NCI-H2029 (cell line): ENCODE data around the gene MYL12B.

ENCODE experiments used
- DNase-seq: peaks from one replicate; lab custom pipeline; 2025; lab: John Stamatoyannopoulos, UW

Gene MYL12B

GRCh38 chr18:3235846-3236245, 26.1 kb upstream of the MYL12B start:
- no peak for DNase-seq

DNA sequence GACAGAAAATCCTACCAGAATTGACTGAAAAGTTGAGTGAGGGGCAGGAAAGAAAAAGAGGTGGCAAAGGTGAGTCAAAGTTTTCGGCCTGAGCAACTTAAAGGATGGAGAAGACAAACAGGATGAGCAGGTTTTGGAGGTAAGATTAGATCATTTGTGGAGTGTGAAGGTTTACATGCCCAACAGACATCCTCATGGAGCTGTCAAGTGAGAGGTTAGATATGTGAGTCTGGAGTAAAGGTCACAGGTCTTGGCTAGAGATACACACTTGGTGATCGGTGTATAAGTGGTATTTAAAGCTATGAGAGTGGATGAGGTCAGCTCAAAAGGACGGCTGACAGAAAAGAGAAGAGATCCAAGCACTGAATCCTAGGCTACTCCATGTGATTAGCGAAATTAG, 25.5 kb upstream of the MYL12B start:
- no peak for DNase-seq

- DNase-seq: no peak
These were observed 23.2 kb upstream of the MYL12B start for GRCh38 chr18:3238742-3239141.

- DNase-seq: no peak
These were observed 16.8 kb upstream of the MYL12B start for GRCh38 chr18:3245185-3245564.

DNA sequence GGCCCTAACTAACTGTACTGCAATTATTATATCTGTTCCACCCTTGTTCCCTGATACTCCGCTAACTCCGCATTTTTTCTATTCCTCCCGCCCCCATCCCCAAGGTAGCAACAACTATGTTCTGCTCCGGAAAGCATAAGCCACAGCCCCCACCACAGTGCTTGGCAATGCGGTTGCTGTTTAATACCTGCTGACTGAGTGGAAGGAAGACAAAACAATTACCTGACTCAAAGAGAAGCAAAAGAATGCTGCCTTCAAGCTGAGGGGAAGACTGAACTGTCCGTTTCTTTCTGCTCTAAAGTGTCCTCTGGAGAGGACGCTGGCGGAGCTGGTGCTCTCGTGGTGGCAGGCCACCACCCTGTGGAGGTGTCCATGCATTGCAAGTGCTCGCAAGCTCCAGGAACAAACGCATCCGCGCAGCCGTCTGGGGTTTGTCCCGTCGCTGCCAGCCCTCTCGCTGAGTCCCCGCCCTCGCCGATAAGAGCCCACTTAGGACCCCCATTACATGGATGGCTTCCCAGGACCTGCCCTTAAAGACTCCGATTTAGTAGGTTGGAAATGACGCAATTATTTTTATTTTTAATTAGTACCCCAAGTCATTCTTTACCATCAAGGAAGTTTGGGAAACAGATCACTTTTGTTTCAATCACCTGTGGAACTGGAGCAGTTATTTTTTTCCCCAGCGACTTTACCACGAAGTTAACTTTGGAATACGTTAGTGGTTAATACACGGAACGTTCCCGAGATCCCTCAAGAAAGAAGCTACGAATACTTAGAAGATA, 15.9 kb upstream of the MYL12B start:
- peak; percentile 69 for DNase-seq

GRCh38 chr18:3246635-3247239, 15.2 kb upstream of the MYL12B start:
- no peak for DNase-seq

DNA sequence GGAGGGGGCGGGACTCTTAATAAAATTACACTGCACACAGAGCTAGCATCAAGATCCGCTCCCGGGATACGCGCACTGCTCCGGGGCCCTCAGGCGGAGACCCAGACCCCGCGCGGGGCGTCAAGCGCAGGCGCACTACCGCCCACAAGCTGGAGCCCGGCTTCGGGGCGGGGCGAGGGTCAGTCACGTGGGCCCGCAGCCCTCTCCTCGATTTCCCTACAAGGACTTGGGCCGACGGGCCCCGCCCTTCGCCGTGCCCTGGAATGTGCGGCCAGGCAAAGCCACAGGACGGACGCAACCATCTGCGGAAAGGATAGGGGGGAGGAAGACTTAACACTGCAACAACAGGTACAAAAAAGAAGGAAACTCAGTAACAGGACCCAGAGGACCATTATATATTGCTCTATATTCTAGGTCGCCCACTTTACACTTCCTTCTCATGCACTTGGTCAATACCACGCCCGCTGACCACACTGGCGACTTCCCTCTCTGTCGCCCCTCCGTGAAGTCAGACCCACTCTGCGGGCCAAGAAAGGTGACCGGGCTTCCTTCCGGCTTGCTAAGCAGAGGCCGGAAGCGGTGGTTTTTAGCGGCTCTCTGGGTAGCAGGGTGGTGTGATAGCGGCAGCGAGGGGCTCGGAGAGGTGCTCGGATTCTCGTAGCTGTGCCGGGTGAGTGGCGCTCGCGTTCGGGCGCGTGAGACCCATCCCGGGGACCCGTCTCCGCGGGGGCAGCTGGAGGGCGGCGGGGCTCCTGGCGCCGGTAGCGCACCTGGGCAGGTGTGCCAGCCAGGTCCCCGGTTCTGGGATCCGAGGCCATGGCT, 14.5 kb upstream of the MYL12B start, which contains the start of gene MYL12A:
Gene MYL12A (plus strand): TSS at position 562 of the 822 bp plus-strand sequence. CDS start 5,447 bp downstream, outside the sequence.
- peak; percentile 90 for DNase-seq

DNA sequence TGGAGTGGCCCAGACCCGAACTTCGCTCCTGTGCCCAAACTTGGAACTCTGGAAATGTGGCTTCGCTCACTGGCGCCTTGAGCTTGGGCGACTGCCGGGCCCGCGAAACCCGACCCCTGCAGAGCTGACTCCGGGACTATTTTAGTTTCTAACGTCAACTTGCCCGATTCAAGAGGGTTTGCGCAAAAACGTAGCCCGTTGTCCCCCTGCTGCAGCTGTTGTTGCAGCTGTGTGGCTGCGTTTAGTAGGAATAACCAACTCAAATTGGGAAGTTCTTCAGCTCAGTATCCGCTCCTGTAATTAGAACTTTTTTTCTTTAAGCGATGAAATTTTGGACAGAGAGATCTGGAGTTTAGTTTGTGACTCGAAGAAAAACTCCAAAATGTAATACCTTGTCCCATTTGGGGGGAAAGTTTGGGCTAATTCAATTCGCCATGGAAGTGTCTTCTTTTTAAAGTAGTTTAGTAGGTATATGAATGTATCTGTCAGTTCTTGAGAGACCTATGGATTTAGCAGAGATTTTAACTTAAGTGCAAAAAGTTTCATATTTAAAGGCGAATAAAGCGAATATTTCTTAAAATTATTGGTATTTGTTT, 13.8 kb upstream of the MYL12B start:
- no peak for DNase-seq

DNA sequence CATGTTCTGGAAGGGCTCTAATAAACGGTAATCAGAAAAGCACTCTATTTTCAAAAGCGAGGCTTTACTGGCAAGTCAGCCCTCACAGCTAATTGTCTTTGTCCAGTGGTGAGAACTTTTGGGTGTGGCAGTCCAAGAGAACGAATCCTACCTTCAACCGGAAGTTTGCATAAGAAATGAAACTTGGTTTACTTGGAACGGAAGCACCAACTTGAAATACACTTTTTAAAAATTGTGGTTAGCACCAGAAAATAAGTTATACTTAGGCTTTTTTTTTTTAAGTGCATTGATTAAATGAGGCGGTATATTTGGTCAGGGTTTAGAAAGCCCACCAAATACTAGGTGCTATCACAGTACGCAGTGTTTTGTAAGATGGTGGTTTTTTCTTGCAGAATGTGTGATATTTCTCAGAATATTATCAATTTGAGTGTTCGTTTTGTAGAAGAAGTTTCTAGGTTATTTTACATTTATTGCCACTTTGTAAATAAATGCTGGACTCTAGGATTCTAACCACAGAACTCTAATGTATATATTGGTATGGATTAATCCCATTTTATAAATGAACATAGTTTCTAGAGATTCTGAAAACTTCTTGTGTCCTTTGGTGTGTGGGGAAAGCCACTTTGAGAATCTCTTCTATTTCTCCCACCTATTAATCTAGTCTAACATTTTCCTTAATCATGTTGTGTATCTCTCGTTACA, 13.1 kb upstream of the MYL12B start:
- no peak for DNase-seq

GRCh38 chr18:3250237-3251107, 11.5 kb upstream of the MYL12B start:
- no peak for DNase-seq

- DNase-seq: no peak
These were observed 10.5 kb upstream of the MYL12B start for GRCh38 chr18:3251249-3251962.

DNA sequence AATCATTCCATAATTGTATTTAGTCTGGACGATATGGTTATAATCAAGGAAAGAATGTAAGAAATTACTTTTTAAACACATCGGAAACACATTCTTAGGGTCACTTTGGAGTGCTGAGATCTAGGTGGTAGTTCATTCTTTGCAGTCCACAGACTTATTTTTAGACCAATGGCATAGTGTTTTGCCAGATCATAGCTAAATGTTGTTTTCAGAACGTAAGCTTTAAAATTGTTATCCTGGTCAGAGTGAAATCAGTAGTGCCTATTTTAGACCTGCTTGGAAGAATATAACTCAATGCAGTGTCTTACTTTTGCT, 10.0 kb upstream of the MYL12B start:
- DNase-seq: no peak

GRCh38 chr18:3252843-3253242, 9.1 kb upstream of the MYL12B start:
- no peak for DNase-seq

GRCh38 chr18:3254725-3255124, 7.2 kb upstream of the MYL12B start:
- no peak for DNase-seq

DNA sequence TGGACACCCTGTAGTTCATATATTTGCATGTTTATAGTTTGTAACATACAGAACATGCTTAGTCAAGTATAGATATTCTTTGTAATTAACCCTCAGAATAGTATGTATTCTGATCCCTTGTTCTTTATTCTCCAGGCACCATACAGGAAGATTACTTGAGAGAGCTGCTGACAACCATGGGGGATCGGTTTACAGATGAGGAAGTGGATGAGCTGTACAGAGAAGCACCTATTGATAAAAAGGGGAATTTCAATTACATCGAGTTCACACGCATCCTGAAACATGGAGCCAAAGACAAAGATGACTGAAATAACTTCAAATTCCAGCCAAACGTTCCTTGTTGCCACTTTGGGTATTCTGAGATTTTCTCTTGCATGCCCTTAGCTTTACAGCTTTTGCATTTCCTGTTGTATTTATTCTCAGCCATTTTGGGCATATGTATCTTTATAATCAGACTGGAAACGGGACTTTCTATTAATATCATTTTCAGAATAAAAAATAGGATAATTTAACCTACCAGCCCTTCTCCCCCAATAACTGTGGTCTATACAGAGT, 6.2 kb upstream of the MYL12B start:
- DNase-seq: no peak

DNA sequence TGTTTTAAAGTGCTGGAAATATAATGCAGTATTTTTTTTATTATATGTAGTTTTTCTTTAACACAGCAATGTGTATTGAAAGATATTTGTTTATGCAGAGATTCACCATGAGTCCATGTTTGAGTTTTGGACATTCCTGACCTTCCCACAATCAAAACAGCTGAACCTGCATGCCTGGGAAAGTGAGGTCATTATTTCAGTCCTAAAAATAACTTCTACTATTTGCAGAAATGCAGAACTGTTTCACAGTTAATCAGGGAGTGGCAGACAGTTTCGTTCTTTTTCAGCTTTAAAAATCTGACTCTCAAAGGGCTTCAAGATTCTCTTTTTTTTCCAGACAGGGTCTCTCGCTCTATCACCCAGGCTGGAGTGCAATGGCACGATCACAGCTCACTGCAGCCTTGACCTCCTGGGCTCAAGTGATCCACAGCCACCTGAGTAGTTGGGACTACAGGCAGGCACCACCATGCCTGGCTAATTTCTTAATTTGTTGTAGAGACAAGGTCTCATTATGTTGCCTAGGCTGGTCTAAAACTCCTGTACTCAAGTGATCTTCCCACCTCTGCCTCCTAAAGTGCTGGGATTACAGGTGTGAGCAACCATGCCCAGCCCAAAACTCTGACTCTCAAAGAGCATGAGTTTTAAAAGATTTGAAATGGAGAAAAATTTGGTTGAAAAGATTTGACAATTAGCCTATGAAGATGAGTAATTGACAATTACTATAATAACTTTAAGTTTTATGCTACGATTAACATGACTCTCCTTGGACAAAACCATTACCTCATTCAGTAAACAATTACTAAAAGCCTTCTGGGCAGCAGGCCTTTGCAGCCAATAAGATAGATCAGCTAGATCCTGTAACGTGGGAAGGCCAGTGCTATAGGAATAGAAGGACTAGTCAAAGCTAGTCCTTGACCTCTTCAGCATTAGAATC, 5.0 kb upstream of the MYL12B start:
- no peak for DNase-seq

DNA sequence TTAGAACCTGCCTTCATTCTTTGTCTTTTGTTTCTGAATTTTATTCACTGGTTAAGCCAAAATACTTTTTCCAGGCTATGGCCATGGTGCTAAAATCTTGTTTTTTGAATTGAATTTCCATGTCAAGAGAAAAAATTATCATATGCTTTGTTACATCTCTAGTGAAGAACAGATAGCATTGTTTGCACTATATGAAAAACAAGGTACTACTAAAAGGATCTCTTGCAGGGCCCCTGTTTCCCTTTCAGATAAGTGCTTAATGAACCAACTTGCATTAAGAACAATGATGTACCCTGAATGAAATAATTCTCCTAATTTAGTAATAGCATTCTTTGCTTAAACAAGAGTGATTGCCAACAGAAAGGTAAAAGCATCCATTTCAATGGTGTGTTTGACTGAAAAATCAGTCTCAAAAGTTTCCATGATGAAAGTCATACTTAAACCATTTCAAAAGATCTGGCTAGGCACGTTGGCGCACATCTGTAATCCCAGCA, 4.3 kb upstream of the MYL12B start:
- DNase-seq: no peak

DNA sequence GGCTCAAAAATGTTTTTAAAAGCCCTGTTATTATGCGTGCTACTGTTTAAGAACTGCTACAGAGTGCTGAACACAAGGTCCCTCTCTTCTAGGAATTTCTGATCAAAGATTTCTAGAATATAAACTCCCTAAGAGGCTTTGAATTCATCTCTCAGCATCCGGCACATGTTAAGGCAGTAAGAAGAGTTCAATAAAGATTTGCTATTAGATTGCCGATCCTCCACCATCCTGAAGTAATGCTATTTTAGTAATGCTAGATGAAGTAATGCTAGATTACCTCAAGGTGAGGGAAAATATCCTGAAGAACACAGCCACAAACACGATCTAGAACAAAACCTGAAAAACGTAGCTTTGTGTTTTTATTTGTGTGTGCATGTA, 949 bp upstream of the MYL12B start:
- no peak for DNase-seq
